Thyroid gland (tissue), 4 donors: ENCODE data around the gene EEF1AKMT4.

Experiments used
- CTCF ChIP-seq, 6 experiments: fragments of 200-600 bp in 3 of 6; fragments of 450-650 bp in 3 of 6; sonication (generic) in 3 of 6; IDR thresholded peaks; one replicate each; pipeline ENCODE4 v1.5.1; 2016 to 2019; ENCODE audit warnings: antibody characterized with exemption in 6 of 6, mild to moderate bottlenecking in 2 of 6, inconsistent platforms in 1 of 6, moderate library complexity in 1 of 6
- POLR2A ChIP-seq, 2 donors: fragments of 450-650 bp; IDR thresholded peaks; one replicate each; pipeline ENCODE4 v1.6.1; 2017; ENCODE audit warnings: antibody characterized with exemption in 2 of 2, mild to moderate bottlenecking in 2 of 2, moderate library complexity in 1 of 2

DNA sequence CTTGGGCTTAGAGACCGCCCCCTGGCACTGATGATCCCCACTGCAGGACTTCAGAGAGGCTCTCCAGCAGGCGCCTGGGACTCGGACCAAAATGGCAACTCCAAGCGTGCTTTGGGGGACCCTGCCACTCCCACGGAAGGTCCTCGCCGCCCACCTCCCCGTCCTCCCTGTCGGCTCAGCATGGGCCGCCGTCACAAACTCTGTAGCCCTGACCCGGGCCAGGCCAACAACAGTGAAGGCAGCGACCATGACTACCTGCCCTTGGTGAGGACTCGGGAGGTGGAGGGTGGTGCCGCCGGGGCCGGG, 8.4 kb upstream of the EEF1AKMT4 start:
- TF ChIP-seq CTCF (IDR thresholded peaks at IDR 0.05) (no peak), POLR2A (IDR thresholded peaks at IDR 0.05) (no peak)
